ENCODE data around the gene EXOC3L4. TPM values are rescaled to one million over a fixed set of nuclear protein-coding genes. Genes with fewer than 3 reads are reported as not detected.

The EXOC3L4 gene
- total and polyA plus RNA-seq, 9 of the 15 experiments (the other 6 are each of a cell fraction or from before 2014, with no cell fraction given), result 0.10 to 6.7 (median 0.98) TPM; not detected in 1

GRCh38 chr14:103107941-103108748, 13.6 kb downstream of the EXOC3L4 start:
- H3K27ac ChIP-seq (ENCODE audit: extremely low read depth, low read depth, low read length), result peak overlapping the region; percentile 66
- intact Hi-C loops (cut with micrococcal nuclease) (no loop called here), in situ Hi-C loops (cut with MboI) (loop anchor here (10.0 kb wide), 1 partner anchor 187 kb away; no protein-coding TSS in a partner anchor)
- BruUV-seq (replicated peaks), result no TSS peak
- H3K27me3 ChIP-seq (ENCODE audit: control insufficient read depth in 2 of 2, insufficient read depth in 2 of 2, low read length in 2 of 2), result no peaks in the 10 kb centered on the region
- H3K4me2 ChIP-seq (ENCODE audit: insufficient read depth, low read length), result peak overlapping the region; percentile 64
- ChIA-PET CTCF (ENCODE audit: low intra/inter-chr PET ratio) (interaction anchor here (0.6 kb wide), 1 partner anchor 32 kb away, joined by 3 read pairs; no protein-coding TSS in a partner anchor), POLR2A (interaction anchor here (0.5 kb wide), 1 partner anchor 1073 kb away, joined by 3 read pairs; no protein-coding TSS in a partner anchor)
- ATAC-seq, result peak; percentile 65
- peak overlapping the region; percentile 58 for H2AFZ ChIP-seq (ENCODE audit: low read depth, low read length)
- no peak for FAIRE-seq
- peak overlapping the region; percentile 45 to 87; a peak in 3 of 4 replicates for H3K9ac ChIP-seq (ENCODE audit: insufficient read depth in 1 of 2, low read depth in 2 of 2, low read length in 2 of 2)
- DNase-seq (ENCODE audit: extremely low read depth in 1 of 4, low spot score in 3 of 4), result peak; percentile 47 to 82 (median 60)
- no peaks in the 10 kb centered on the region for H3K9me3 ChIP-seq (replicated peaks; ENCODE audit: control insufficient read depth, insufficient read depth, low read depth, low read length)
- no peaks in the 10 kb centered on the region; the same call in 1 of the 3 replicates for H3K79me2 ChIP-seq (ENCODE audit: control insufficient read depth, insufficient read depth, low read length)
- H3K4me1 ChIP-seq (replicated peaks in 1 of 2; ENCODE audit: control insufficient read depth in 2 of 2, insufficient read depth in 2 of 2, low read length in 2 of 2), result peaks cover 46 to 91% of the 10 kb centered on the region in 2 experiments
- H3K36me3 ChIP-seq (ENCODE audit: control insufficient read depth, insufficient read depth, low read length), result no peaks in the 10 kb centered on the region
- H3K9me1 ChIP-seq (ENCODE audit: control insufficient read depth, insufficient read depth, low read length), result no peaks in the 10 kb centered on the region
- 15% methylated on average over 10 of the region's 28 CpGs for WGBS (ENCODE audit: insufficient coverage, low coverage, missing lambda C conversion rate)
- H4K20me1 ChIP-seq (replicated peaks; ENCODE audit: control insufficient read depth, insufficient read depth, low read length), result no peaks in the 10 kb centered on the region
- H3K4me3 ChIP-seq, result no peak overlapping the region
- TF ChIP-seq KLF10 (CRISPR knock-in tag; IDR thresholded peaks at IDR 0.05), result no peak
- TF ChIP-seq, protein P1, sequence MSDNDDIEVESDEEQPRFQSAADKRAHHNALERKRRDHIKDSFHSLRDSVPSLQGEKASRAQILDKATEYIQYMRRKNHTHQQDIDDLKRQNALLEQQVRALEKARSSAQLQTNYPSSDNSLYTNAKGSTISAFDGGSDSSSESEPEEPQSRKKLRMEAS (CRISPR knock-in tag; IDR thresholded peaks at IDR 0.05), result peak; percentile 71
- no peak for TF ChIP-seq HMG20B (CRISPR knock-in tag; IDR thresholded peaks at IDR 0.05)
- TF ChIP-seq ELF4 (CRISPR knock-in tag; IDR thresholded peaks at IDR 0.05), result no peak
- 0 out of 2 replicates have a peak, but pooled peaks have one; percentile 15 for TF ChIP-seq ZNF766 (CRISPR knock-in tag; conservative IDR thresholded peaks at IDR 0.05)
- 0 out of 2 replicates have a peak, but pooled peaks have one; percentile 15 for TF ChIP-seq NR2C2 (CRISPR knock-in tag; IDR thresholded peaks at IDR 0.05)
- TF ChIP-seq NR2C2 (tag; IDR thresholded peaks at IDR 0.05), result peak; percentile 51; the same call in 1 of the 2 replicates
- no peak for TF ChIP-seq CHD1 (IDR thresholded peaks at IDR 0.05; ENCODE audit: low read length)
- TF ChIP-seq, protein P2, sequence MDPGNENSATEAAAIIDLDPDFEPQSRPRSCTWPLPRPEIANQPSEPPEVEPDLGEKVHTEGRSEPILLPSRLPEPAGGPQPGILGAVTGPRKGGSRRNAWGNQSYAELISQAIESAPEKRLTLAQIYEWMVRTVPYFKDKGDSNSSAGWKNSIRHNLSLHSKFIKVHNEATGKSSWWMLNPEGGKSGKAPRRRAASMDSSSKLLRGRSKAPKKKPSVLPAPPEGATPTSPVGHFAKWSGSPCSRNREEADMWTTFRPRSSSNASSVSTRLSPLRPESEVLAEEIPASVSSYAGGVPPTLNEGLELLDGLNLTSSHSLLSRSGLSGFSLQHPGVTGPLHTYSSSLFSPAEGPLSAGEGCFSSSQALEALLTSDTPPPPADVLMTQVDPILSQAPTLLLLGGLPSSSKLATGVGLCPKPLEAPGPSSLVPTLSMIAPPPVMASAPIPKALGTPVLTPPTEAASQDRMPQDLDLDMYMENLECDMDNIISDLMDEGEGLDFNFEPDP (CRISPR knock-in tag; IDR thresholded peaks at IDR 0.05), result no peak
- TF ChIP-seq HMGN3 (IDR thresholded peaks at IDR 0.05; ENCODE audit: borderline replicate concordance, extremely low read depth, insufficient read length, low read depth, low read length), result peak; percentile 52
- TF ChIP-seq L3MBTL2 (IDR thresholded peaks at IDR 0.05), result peak; percentile 86
- peak; percentile 24 for TF ChIP-seq TBP (optimal IDR thresholded peaks at IDR 0.05; ENCODE audit: low read depth, low read length)
- TF ChIP-seq, protein P3, sequence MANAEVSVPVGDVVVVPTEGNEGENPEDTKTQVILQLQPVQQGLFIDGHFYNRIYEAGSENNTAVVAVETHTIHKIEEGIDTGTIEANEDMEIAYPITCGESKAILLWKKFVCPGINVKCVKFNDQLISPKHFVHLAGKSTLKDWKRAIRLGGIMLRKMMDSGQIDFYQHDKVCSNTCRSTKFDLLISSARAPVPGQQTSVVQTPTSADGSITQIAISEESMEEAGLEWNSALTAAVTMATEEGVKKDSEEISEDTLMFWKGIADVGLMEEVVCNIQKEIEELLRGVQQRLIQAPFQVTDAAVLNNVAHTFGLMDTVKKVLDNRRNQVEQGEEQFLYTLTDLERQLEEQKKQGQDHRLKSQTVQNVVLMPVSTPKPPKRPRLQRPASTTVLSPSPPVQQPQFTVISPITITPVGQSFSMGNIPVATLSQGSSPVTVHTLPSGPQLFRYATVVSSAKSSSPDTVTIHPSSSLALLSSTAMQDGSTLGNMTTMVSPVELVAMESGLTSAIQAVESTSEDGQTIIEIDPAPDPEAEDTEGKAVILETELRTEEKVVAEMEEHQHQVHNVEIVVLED (CRISPR knock-in tag; IDR thresholded peaks at IDR 0.05), result peak; percentile 33; the same call in 1 of the 2 replicates
- TF ChIP-seq POLR2A (conservative IDR thresholded peaks at IDR 0.05), result 0 out of 2 replicates have a peak, but pooled peaks have one; percentile 25
- no peak for TF ChIP-seq KDM4B (IDR thresholded peaks at IDR 0.05; ENCODE audit: borderline replicate concordance in 2 of 2, low read depth in 1 of 2)
- TF ChIP-seq TEAD1 (CRISPR knock-in tag; IDR thresholded peaks at IDR 0.05), result no peak
- no peak for TF ChIP-seq HNRNPH1 (optimal IDR thresholded peaks at IDR 0.05; ENCODE audit: low read depth, low read length)
- TF ChIP-seq NR2C1 (IDR thresholded peaks at IDR 0.05), result no peak
- peak; percentile 76 for TF ChIP-seq NR2C1 (tag; IDR thresholded peaks at IDR 0.05)
- no peak for TF ChIP-seq RBM17 (IDR thresholded peaks at IDR 0.05; ENCODE audit: borderline replicate concordance, low read depth, low read length)
